HepG2 (cell line): ENCODE data around the gene TSC22D2. TPM values are rescaled to one million over a fixed set of nuclear protein-coding genes. Genes with fewer than 3 reads are reported as not detected.
A peak's percentile ranks its signal among the peaks of the same experiment; 100 is the strongest.

ENCODE experiments used
- ATAC-seq: fragments of 200-7000 bp; cut with Tn5 transposase; 3 replicates; pipeline ENCODE4 v1.9.1; 2020; ENCODE audit warnings: mild to moderate bottlenecking, moderate library complexity
- Bru-seq: library from RNA; stranded (reverse); fragments of 400-500 nt; gene quantifications from one replicate; lab custom pipeline; 2021; lab: Mats Ljungman, UMichigan
- BruChase-seq, 2 experiments: library from RNA; stranded (reverse); fragments of 400-500 nt; gene quantifications; one replicate each; lab custom pipeline; 2021; lab: Mats Ljungman, UMichigan
- BruUV-seq: library from RNA; stranded (reverse); fragments of 400-500 nt; replicated peaks from 2 replicates; lab custom pipeline; 2021; lab: Mats Ljungman, UMichigan
- CTCF ChIA-PET: fragments of 300-600 bp; formaldehyde crosslinking; extraction: SDS; loops from one replicate; lab custom pipeline; 2021; ENCODE audit warnings: low total read pairs, inconsistent platforms, low intra/inter-chr PET ratio; lab: Yijun Ruan, JAX
- POLR2A ChIA-PET: fragments of 350-600 bp; sonication (Branson Sonifier 250); formaldehyde crosslinking; loops from one replicate; lab custom pipeline; 2020; ENCODE audit warnings: antibody characterized with exemption, inconsistent platforms; lab: Yijun Ruan, JAX
- DNase-seq: peaks from one replicate; pipeline ENCODE4 v3.0.0-alpha.2; 2015; ENCODE audit warnings: low spot score
- FAIRE-seq: peaks from 3 replicates; lab custom pipeline; 2011; peaks lifted over from hg19 to GRCh38; lab: Jason Lieb, UNC
- H2AFZ ChIP-seq: one replicate; pipeline ENCODE4 v1.6.1; 2011; ENCODE audit warnings: low read length, inconsistent platforms
- H3K27ac ChIP-seq: fragments of 300-600 bp; 3 replicates; pipeline ENCODE4 v1.8.0; 2011; ENCODE audit warnings: mixed run types, mild to moderate bottlenecking, mixed read lengths, low read length, inconsistent platforms; ENCODE audit not compliant: insufficient read depth; ENCODE audit errors: extremely low read length
- H3K27me3 ChIP-seq, 2 experiments: fragments of 200-600 bp in 1 of 2; 2 replicates in 1 of 2; 3 replicates in 1 of 2; pipeline versions ENCODE4 v1.6.0 to v1.8.0; 2011; ENCODE audit warnings: low read length in 2 of 2, mild to moderate bottlenecking in 2 of 2, moderate library complexity in 2 of 2, inconsistent platforms in 1 of 2; ENCODE audit not compliant: insufficient read depth in 2 of 2, control insufficient read depth in 1 of 2
- H3K36me3 ChIP-seq, 2 experiments: fragments of 200-600 bp in 1 of 2; replicated peaks in 1 of 2; 2 replicates in 1 of 2; 3 replicates in 1 of 2; pipeline versions ENCODE4 v1.5.1 to v1.8.0; 2011; ENCODE audit warnings: low read length in 2 of 2, inconsistent platforms in 1 of 2; ENCODE audit not compliant: insufficient read depth in 2 of 2, control insufficient read depth in 1 of 2
- H3K4me1 ChIP-seq: 2 replicates; pipeline ENCODE4 v1.5.1; 2012; ENCODE audit warnings: low read length, inconsistent platforms; ENCODE audit not compliant: insufficient read depth
- H3K4me2 ChIP-seq: 2 replicates; pipeline ENCODE4 v1.6.0; 2011; ENCODE audit warnings: low read depth, low read length, inconsistent platforms
- H3K4me3 ChIP-seq, 3 experiments: fragments of 200-600 bp in 1 of 3; sonication (generic), shearing (Covaris generic) in 1 of 3; replicated peaks in 1 of 3; 2 replicates each; pipeline ENCODE4 v1.5.1; 2011 to 2016; ENCODE audit warnings: low read length in 3 of 3, inconsistent platforms in 2 of 3, low read depth in 2 of 3, mild to moderate bottlenecking in 2 of 3, control low read depth in 1 of 3, mixed read lengths in 1 of 3; ENCODE audit not compliant: insufficient read depth in 1 of 3
- H3K79me2 ChIP-seq: one replicate; pipeline ENCODE4 v1.6.1; 2011; ENCODE audit warnings: low read length, inconsistent platforms; ENCODE audit not compliant: insufficient read depth
- H3K9ac ChIP-seq: 2 replicates; pipeline ENCODE4 v1.6.0; 2011; ENCODE audit warnings: mild to moderate bottlenecking, low read depth, low read length, inconsistent platforms; ENCODE audit not compliant: insufficient read depth
- H3K9me3 ChIP-seq: 2 replicates; pipeline ENCODE4 v1.5.1; 2012; ENCODE audit warnings: mild to moderate bottlenecking, low read length
- H4K20me1 ChIP-seq: 2 replicates; pipeline ENCODE4 v1.6.0; 2011; ENCODE audit warnings: inconsistent platforms, mild to moderate bottlenecking, low read length, moderate library complexity; ENCODE audit not compliant: insufficient read depth
- ATF1 ChIP-seq: IDR thresholded peaks from 2 replicates; pipeline ENCODE4 v1.6.1; 2016; ENCODE audit warnings: mild to moderate bottlenecking, control low read depth
- MEIS1 ChIP-seq: sonication (generic); formaldehyde crosslinking; IDR thresholded peaks from 2 replicates; pipeline ENCODE4 v1.9.0; 2021; ENCODE audit warnings: mild to moderate bottlenecking, missing genetic modification reagents, moderate library complexity, borderline replicate concordance
- MXD1 ChIP-seq: sonication (generic); formaldehyde crosslinking; IDR thresholded peaks from 2 replicates; pipeline ENCODE4 v1.4.0; 2020; ENCODE audit warnings: mild to moderate bottlenecking, missing genetic modification reagents
- RORA ChIP-seq: sonication (generic); formaldehyde crosslinking; IDR thresholded peaks from 2 replicates; pipeline ENCODE4 v1.5.0; 2020; ENCODE audit warnings: mild to moderate bottlenecking, missing genetic modification reagents, moderate library complexity
- THRA ChIP-seq: sonication (generic); formaldehyde crosslinking; IDR thresholded peaks from 2 replicates; pipeline ENCODE4 v1.4.0; 2020; ENCODE audit warnings: missing genetic modification reagents, borderline replicate concordance
- TSC22D2 ChIP-seq: sonication (generic); formaldehyde crosslinking; IDR thresholded peaks from 2 replicates; pipeline ENCODE4 v1.5.1; 2020; ENCODE audit warnings: missing genetic modification reagents, mild to moderate bottlenecking, borderline replicate concordance
- YEATS2 ChIP-seq: sonication (generic); formaldehyde crosslinking; IDR thresholded peaks from 2 replicates; pipeline ENCODE4 v1.4.0; 2020; ENCODE audit warnings: missing genetic modification reagents, borderline replicate concordance
- ZNF891 ChIP-seq: sonication (generic); formaldehyde crosslinking; IDR thresholded peaks from 2 replicates; pipeline ENCODE4 v1.5.0; 2020; ENCODE audit warnings: mild to moderate bottlenecking, missing genetic modification reagents
- WGBS: methylation state at CpG from one replicate; pipeline ENCODE4 v1.1.6; 2017; ENCODE audit warnings: low lambda C conversion rate; 5-methylcytosine and 5-hydroxymethylcytosine counted together
- in situ Hi-C: cut with HindIII; loops from 2 replicates; pipeline ENCODE4 v1.10.0; 2017; ENCODE audit warnings: low pct_unique_long_range_greater_than_20kb; ENCODE audit not compliant: extremely low pct_ligation_motif_present
- intact Hi-C: fragments of 100-400 bp; cut with micrococcal nuclease; formaldehyde crosslinking; loops from one replicate; pipeline ENCODE4 v1.10.0; 2022; ENCODE audit not compliant: unreplicated experiment
- long read RNA-seq, 2 experiments: library from RNA in 1 of 2; library from polyadenylated mRNA in 1 of 2; stranded (forward) in 1 of 2; unstranded in 1 of 2; transcript quantifications; one replicate each; pipeline ENCODE4 v2.0.0, GENCODE V29; 2019 to 2022
- polyA minus RNA-seq, 3 experiments: library from RNA; depleted of rRNA, polyadenylated mRNA; stranded (reverse); fragments of >200 nt; gene quantifications; 2 replicates each; pipeline ENCODE4 v1.2.3, GENCODE V29; 2011; ENCODE audit warnings: low replicate concordance in 1 of 3
- polyA plus RNA-seq, 8 experiments: library from polyadenylated mRNA; depleted of rRNA in 3 of 8; stranded (reverse) in 7 of 8; unstranded in 1 of 8; fragments of >200 nt; fragmentation: Illumina TruSeq in 4 of 8; extraction: Trizol in 4 of 8; gene quantifications; 2 replicates each; pipeline versions ENCODE4 v1.2.1 to v1.2.3, GENCODE V29; 2011 to 2016; ENCODE audit warnings: low read depth in 4 of 8, missing spikeins in 1 of 8, mixed read lengths in 1 of 8; ENCODE audit not compliant: insufficient read depth in 1 of 8
- total RNA-seq, 5 experiments: library from RNA; depleted of rRNA; stranded (reverse); fragments of >200 nt; fragmentation: Illumina TruSeq; extraction: Trizol; gene quantifications; 2 replicates each; pipeline ENCODE4 v1.2.3, GENCODE V29; 2016; ENCODE audit warnings: low read depth in 1 of 5
- TF ChIP-seq, protein P1 (sequence below): sonication (generic); formaldehyde crosslinking; IDR thresholded peaks from 2 replicates; pipeline ENCODE4 v1.5.0; 2020; ENCODE audit warnings: missing genetic modification reagents

TSC22D2 gene
- 8.2 and 11.5 TPM in 2 replicates for total RNA-seq (2016; rRNA removed; fragmentation: Illumina TruSeq; extraction: Trizol)
- total RNA-seq (2016; cell fraction: cytosol; rRNA removed; fragmentation: Illumina TruSeq; extraction: Trizol; ENCODE audit: low read depth): 0.79 and 0.81 TPM in 2 replicates
- total RNA-seq (2016; cell fraction: insoluble cytoplasmic fraction; rRNA removed; fragmentation: Illumina TruSeq; extraction: Trizol): 7.1 and 9.7 TPM in 2 replicates
- 3.6 TPM in 2 replicates for total RNA-seq (2016; cell fraction: membrane; rRNA removed; fragmentation: Illumina TruSeq; extraction: Trizol)
- 16.7 and 18.7 TPM in 2 replicates for total RNA-seq (2016; cell fraction: nucleus; rRNA removed; fragmentation: Illumina TruSeq; extraction: Trizol)
- 4.6 and 5.5 TPM in 2 replicates for polyA plus RNA-seq (2011; rRNA removed)
- 1.6 and 2.1 TPM in 2 replicates for polyA plus RNA-seq (2011; cell fraction: cytosol; rRNA removed)
- 4.8 and 5.0 TPM in 2 replicates for polyA plus RNA-seq (2011; cell fraction: nucleus; rRNA removed)
- polyA plus RNA-seq (2012): 9.0 and 10.8 TPM in 2 replicates
- polyA plus RNA-seq (2016; cell fraction: cytosol; fragmentation: Illumina TruSeq; extraction: Trizol; ENCODE audit: low read depth): 0.38 and 0.61 TPM in 2 replicates
- 11.1 and 16.7 TPM in 2 replicates for polyA plus RNA-seq (2016; cell fraction: insoluble cytoplasmic fraction; fragmentation: Illumina TruSeq; extraction: Trizol; ENCODE audit: low read depth)
- 2.5 and 3.1 TPM in 2 replicates for polyA plus RNA-seq (2016; cell fraction: membrane; fragmentation: Illumina TruSeq; extraction: Trizol; ENCODE audit: low read depth)
- polyA plus RNA-seq (2016; cell fraction: nucleus; fragmentation: Illumina TruSeq; extraction: Trizol; ENCODE audit: insufficient read depth, low read depth): 24.7 and 29.1 TPM in 2 replicates
- 5.0 and 13.7 TPM in 2 replicates for polyA minus RNA-seq (2011; rRNA and poly(A)+ RNA removed; ENCODE audit: low replicate concordance)
- polyA minus RNA-seq (2011; cell fraction: cytosol; rRNA and poly(A)+ RNA removed): 10.4 and 11.1 TPM in 2 replicates
- 44.8 and 57.3 TPM in 2 replicates for polyA minus RNA-seq (2011; cell fraction: nucleus; rRNA and poly(A)+ RNA removed)
- Bru-seq, nascent RNA: percentile 92 among the genes with signal in this experiment
- BruChase-seq, experiment 1, labeled RNA remaining after a 6-hour chase: percentile 84 among the genes with signal in this experiment
- percentile 90 among the genes with signal in this experiment for BruChase-seq, experiment 2, labeled RNA remaining after a 2-hour chase
- long read RNA-seq, experiment 1, partial matches to known transcripts: 0 of 4 reads
- long read RNA-seq, experiment 1, other reads (novel, unspliced or antisense): 3 of 4 reads
- long read RNA-seq, experiment 2, partial matches to known transcripts: 14 of 17 reads
- long read RNA-seq, experiment 2, other reads (novel, unspliced or antisense): 1 of 17 reads

GRCh38 chr3:150408221-150409124 lies at the start of gene TSC22D2:
TSS of gene TSC22D2 (plus strand) at chr3:150408298. CDS start at chr3:150409351, 1,053 bp downstream.
- H4K20me1 ChIP-seq: peaks cover 41% of the 10 kb centered on the region
- WGBS: under 1% methylated on average over 33 of the region's 102 CpGs
- peak; percentile 80 for ATAC-seq
- H3K4me1 ChIP-seq: peaks cover 9% of the 10 kb centered on the region
- H2AFZ ChIP-seq: peak within 1 kb of the TSS; percentile 93
- CTCF ChIA-PET: no interaction called here
- H3K9me3 ChIP-seq: no peaks in the 10 kb centered on the region
- FAIRE-seq: no peak
- in situ Hi-C loops: no loop called here
- POLR2A ChIA-PET: interaction anchor here (0.7 to 2.3 kb wide), 10 partner anchors 9 to 770 kb away, joined by 3 to 10 read pairs (median 4); partner anchors contain the start of genes EIF2A, PFN2, SERP1 and SIAH2
- no peaks in the 10 kb centered on the region; a peak in 1 of 5 replicates for H3K27me3 ChIP-seq
- peak within 1 kb of the TSS; percentile 99 for H3K27ac ChIP-seq
- H3K36me3 ChIP-seq: no peaks in the 10 kb centered on the region
- no TSS peak for BruUV-seq
- H3K4me3 ChIP-seq: peak within 1 kb of the TSS; percentile 89 to 97 (median 90)
- H3K9ac ChIP-seq: peak within 1 kb of the TSS; percentile 90
- peaks cover 43% of the 10 kb centered on the region for H3K79me2 ChIP-seq
- intact Hi-C loops: loop anchor here (2.0 to 10.0 kb wide), 3 partner anchors 36 to 356 kb away; partner anchors contain the start of gene SIAH2
- peak; percentile 80 for DNase-seq
- peak within 1 kb of the TSS; percentile 89 for H3K4me2 ChIP-seq
- TF ChIP-seq YEATS2 (CRISPR knock-in tag) (peak; percentile 78; the same call in 1 of the 2 replicates), TSC22D2 (CRISPR knock-in tag) (peak; percentile 52), THRA (CRISPR knock-in tag) (peak; percentile 9; the same call in 1 of the 2 replicates), ZNF891 (CRISPR knock-in tag) (peak; percentile 66; the same call in 1 of the 2 replicates), ATF1 (no peak), MEIS1 (peak; percentile 75; the same call in 1 of the 2 replicates), RORA (CRISPR knock-in tag) (no peak), MXD1 (0 out of 2 replicates have a peak, but pooled peaks have one; percentile 7)
- TF ChIP-seq, protein P1, sequence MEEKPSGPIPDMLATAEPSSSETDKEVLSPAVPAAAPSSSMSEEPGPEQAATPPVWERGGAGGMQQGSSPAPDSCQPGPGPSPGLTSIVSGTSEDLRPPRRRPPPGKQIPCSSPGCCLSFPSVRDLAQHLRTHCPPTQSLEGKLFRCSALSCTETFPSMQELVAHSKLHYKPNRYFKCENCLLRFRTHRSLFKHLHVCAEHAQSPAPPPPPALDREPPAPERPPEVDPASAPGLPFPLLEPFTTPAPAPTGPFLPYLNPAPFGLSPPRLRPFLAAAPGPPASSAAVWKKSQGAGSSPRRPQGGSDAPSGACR (CRISPR knock-in tag): peak; percentile 81; the same call in 1 of the 2 replicates
